SW480 (cell line): ENCODE results near the gene DQX1.

Source experiments
- DNase-seq: peaks from one replicate; pipeline ENCODE4 v3.0.0-alpha.2; 2016; ENCODE audit warnings: low spot score

Gene DQX1

DNA sequence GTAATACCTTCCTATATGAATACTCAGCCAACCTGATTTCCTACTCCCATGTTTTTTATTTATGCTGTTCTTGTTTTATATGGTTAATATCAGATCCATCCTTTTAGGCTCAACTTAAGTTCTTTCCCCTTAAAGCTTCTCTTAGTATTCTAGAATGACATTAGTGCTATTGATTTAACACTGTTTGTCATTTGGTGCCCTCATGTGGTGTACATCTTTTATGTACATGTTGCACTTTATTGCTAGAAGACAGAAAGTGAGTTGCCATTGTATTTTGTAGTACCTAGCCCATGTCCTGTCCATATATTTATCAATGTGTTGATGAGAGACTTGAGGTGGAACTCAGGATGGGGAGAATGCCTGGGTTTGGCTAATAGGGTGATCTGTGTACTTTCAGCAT lies 6.2 kb upstream of the DQX1 start:
- peak; percentile 62 for DNase-seq

DNA sequence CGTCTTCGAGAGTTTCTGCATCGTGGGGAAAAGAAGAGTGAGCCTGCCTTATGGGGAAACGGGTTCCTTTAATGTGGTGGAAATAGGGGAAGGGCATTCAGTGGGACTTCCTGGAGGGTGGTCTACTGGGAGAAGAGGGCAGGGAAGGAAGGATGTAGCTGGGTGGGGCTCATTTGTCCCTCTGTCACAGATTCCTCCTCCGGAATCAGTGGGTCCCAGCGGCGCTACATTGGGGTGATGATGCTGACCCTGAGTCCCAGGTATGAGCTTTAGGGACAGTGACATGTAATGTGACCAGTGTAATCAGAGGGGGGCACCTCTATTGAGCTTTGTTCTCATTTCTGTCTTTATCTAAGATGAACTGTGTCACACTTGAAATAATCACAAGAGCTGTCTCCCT lies 5.6 kb upstream of the DQX1 start:
- no peak for DNase-seq

DNA sequence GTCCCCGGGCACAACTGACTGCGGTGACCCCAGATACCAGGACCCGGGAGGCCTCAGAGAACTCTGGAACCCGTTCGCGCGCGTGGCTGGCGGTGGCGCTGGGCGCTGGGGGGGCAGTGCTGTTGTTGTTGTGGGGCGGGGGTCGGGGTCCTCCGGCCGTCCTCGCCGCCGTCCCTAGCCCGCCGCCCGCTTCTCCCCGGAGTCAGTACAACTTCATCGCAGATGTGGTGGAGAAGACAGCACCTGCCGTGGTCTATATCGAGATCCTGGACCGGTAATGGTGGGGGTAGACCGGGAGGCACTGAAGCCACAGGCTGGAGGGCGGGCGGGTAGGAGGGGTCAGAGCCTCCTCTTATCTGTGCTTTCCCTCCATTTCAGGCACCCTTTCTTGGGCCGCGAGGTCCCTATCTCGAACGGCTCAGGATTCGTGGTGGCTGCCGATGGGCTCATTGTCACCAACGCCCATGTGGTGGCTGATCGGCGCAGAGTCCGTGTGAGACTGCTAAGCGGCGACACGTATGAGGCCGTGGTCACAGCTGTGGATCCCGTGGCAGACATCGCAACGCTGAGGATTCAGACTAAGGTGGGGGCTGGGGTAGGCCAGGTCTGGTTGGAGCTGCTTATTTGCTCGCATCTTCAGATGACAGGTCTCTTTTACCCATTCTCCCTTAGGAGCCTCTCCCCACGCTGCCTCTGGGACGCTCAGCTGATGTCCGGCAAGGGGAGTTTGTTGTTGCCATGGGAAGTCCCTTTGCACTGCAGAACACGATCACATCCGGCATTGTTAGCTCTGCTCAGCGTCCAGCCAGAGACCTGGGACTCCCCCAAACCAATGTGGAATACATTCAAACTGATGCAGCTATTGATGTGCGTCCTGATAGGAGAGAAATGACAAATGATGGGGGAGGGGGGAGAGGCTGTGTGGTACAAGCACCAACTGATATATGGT lies 4.5 kb upstream of the DQX1 start:
- DNase-seq: peak; percentile 34

DNA sequence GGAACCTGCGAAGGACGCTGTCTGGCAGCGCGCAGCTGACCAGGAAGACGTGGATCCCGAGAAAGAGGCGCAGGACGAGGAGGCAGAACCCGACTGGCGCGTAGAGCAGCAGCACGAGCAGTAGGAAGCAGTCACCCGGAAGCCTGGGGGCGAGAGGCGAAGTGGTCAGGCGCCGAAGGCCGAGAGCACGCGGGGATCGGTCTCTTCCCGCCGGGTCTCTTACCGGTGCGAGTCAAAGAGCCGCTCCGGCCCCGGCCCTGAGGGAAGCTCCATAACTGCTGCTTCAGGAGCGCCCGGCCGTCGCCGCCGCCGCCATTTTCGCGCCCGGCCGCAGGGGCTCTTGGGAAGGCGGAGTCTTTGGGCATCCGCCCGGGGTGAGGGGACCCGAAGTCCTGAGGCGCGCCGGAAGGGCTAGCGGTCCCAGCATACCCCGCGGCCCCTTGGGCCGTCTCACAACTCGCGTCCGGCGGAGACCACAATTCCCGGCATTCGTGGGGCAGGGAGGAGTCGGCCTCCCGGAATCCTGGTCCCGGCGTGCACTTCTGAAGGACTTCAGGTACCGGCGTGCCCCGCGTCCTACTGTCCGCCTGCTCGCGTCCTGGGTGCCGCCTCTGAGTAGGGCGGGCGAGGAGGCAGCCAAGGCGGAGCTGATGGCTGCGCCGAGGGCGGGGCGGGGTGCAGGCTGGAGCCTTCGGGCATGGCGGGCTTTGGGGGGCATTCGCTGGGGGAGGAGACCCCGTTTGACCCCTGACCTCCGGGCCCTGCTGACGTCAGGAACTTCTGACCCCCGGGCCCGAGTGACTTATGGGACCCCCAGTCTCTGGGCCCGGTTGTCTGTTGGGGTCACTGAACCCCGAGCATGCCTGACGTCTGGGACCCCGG lies 3.6 kb upstream of the DQX1 start, which contains the start of the genes AUP1 and HTRA2:
Gene AUP1 (minus strand): TSS at position 350 of the 882 bp plus-strand sequence. CDS start 77 bp downstream, at position 273.
Gene HTRA2 (plus strand): TSS at position 577 of the 882 bp plus-strand sequence. CDS start 74 bp downstream, at position 651.
- DNase-seq: peak; percentile 99

DNA sequence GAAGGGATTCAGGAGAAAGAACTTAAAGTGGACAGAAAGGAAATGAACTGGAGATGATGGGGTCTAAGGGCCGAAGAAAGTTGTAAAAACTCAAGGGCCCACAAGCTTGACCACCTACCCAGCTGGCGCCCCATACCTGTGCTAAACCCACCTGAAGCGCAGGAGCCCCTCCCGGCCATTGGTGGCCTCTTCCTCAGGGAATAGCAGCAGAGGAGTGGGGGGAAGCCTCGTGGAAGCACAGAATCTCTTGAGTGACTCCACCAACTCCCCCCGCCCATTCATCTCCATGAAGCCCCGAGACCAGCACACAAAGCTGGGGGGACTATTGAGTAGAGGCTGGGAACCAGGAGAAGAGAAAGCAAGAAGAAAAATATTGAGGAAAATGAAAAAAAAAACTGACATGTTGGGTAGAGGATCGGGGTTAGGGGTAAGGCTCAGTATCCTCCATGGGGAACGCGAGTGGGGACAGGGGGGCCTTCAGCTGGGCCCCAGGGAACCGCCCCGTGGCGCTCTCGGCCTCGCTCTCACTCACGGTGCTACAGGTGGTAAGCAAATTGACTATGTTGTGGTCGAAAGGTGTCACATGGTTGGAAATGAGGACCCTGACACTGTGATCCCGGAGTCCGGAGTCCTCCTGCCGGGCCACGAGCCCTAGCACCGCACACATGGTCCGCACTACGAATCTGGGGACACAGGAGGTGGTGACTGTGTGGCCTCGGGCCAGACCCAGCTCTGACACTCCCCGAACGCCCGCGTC lies 2.7 kb upstream of the DQX1 start:
- no peak for DNase-seq

DNA sequence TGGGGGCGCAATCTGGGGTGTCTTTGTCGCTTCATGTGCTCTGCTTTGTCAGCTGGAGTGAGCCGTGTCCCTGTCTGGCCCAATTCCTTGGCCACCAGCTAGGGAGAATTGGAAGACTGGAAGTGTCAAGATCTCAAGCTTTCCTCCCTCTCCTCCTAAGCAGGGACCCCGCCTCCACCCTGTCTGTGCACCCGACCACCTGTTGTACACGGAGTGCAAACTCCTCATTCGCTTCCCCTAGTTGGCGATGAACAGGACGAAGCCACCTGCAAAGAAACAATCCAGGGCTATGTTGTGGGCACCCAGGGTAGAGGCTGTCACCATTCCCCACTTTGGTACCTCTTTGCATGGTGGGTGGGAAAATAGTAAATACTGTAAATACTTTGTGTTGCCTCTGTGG lies 1.7 kb upstream of the DQX1 start:
- no peak for DNase-seq

DNA sequence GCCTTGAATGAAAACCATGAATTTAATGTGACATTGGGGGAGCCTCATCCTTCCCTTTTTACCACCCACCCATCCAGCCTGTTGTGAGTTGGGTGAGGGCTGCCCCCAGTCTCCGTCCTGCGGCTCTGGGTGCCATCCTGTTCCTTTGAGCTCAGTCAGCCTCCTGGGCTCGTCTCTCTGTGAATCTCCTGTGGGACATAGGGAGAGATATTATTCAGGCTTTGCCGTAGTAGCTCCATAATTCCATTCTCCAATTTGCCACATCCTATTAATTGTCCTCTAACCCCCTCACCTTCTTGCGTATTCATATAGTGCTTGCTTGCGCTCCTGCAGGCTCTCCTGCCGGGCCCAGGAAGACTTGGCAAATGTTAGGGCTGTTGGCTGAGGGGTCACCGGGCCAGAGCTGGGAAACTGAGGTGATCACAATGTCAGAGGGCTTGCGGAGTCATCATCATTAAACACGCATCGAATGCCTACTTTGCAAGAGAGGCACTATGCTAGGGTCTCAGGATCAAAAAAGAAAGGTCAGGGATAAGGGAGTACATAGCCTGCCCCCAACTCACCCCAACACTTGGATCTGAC lies 709 bp upstream of the DQX1 start:
- DNase-seq: no peak

DNA sequence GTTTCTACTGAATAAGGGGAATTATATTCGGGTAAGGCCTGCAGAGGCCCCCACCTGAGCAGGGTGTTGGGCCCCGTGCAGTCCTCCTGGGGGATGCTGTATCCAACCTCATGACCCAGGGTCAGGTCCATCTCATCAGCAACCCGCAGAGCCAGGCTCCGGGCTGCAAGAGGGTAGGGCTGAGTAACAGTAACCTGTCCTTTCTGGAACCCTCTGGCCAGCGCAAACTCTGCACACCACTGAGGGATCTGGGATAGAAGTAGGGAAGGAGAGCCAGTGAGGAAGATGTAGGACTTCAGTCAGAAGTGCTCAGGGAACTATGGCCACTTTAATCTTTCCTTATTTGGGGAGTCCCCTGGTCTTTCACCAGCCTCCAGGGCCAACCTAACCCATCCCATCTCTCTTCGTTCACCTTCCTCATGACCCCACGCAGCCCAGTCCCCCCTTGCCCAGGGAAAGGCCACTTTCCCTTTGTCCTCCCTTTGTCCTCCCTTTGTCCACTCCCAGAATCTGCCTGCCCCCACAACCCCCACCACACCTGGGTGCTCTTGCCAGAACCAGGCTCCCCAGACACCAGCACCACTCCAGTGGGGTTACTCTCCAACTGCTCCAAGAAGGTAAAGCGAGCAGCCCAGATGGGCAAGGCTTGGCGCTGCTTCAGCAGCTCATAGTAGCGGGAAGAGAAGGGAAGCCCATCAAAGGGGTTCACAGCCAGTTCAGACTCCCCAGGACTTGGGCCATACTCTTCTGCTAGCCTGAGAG lies 895 bp downstream of the DQX1 start:
- no peak for DNase-seq

DNA sequence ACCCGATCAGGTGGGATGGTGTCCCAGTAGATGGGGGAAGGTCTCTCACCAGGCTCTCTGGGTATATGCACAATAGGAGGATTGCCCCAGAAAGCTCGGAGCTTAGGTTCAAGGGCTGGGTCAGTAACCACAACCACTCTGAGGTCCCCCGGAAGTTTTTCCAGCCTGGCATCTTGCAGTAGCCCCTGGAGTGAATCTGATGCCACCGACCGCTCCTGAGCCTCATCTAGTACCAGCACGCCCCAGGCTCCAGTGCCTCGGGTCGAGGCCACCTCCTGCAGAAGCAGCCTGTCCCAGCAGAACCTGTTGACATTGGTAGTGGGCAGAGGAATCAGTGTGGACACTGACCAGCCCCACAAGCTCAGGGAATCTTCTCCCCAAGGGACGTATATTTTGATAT lies 2.0 kb downstream of the DQX1 start:
- DNase-seq: no peak

DNA sequence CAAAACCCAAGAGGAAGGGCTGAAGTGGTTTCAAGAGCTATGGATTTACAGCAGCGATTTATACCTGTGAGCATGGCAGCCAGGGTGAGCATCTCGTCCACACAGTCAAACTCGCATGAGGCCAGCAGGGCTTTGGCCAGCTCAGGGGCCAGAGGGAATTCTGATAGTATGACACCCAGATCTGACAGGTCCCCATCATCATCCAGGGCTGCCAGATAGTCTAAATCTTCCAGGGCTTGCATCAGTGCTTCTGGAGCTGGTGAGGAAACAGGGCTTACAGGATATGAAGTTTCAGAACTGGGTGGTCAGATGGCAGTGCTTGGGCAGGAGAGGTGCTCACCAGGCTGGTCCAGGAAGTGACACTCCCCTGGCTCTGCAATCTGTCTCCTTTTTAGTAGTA lies 3.5 kb downstream of the DQX1 start:
- no peak for DNase-seq

DNA sequence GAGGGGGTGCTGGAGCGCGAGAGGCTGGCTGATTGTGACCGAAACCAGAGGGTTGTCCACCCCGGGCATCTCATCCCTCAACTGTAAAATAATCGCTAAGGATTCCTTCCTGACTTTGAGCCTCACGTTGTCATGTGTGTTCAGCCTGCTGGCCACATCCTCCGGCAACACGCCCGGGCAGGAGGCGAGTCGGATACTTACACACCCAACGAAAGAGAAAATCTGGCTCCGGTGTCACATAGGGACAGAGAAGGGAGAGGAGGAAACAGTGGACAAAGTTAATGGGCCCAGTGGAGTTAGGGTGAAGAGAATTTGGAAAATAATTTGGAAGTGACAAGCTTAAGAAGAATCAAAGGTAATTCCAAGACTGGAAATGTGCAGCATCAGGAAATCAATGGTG lies 9.4 kb downstream of the DQX1 start:
- no peak for DNase-seq

DNA sequence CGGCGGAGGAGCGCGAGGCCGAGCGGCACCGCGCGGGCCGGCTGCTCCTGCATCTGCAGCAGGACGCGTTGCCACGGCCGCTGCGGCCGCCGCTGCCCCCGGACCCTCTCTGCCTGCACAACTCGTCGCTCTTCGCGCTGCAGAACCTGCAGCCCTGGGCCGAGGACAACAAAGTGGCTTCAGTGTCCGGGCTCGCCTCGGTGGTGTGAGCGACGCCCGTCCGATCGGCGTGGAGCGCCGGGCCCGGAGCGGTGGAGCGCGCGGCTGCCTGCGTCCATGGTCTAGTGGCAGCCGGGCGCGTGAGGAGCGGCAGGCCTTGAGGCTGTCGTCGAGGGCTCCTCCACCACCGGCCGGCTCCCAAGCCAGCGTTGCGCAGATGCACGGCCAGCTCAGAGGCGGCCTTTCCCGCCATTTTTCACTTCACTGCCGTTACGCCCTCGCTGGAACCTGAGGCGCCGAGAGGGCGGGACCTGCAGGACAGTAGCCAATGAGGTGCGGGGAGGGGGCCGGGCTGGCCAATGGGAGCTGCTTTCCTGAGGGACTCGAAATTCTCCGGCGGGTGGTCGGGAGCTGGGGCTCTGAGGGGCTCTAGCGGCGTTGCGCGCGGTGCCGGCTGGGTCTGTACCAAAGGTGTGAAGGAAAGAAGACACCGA lies 9.9 kb downstream of the DQX1 start:
- no peak for DNase-seq

DNA sequence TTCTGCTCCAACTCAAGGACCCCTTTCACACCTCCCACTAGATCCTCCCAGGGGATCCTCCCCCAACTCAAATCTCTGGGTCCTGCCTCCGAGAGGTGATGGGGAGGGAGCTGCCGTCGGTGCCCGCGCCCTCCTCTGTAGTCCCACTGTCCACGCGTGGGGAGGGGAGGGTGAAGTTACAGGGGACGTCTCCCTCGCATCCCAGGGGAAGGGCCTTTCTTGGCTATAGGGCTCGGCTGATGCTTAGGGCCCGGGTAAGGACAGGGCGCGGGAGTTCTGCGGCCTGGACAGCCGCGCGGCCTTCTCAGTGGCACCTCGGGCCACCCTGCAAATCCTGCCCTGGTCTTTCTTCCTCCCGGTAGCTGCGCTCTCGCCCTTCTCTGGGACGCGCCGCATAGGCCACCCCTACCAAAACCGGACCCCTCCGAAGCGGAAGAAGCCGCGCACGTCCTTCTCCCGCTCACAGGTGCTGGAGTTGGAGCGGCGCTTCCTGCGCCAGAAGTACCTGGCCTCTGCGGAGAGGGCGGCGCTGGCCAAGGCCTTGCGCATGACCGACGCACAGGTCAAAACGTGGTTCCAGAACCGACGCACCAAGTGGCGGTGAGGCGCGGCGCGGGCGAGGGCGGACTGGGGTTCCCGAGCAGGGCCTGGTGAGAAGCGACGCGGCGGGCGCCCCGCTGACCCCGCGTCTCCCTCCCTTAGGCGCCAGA lies 10.6 kb downstream of the DQX1 start:
- DNase-seq: no peak

DNA sequence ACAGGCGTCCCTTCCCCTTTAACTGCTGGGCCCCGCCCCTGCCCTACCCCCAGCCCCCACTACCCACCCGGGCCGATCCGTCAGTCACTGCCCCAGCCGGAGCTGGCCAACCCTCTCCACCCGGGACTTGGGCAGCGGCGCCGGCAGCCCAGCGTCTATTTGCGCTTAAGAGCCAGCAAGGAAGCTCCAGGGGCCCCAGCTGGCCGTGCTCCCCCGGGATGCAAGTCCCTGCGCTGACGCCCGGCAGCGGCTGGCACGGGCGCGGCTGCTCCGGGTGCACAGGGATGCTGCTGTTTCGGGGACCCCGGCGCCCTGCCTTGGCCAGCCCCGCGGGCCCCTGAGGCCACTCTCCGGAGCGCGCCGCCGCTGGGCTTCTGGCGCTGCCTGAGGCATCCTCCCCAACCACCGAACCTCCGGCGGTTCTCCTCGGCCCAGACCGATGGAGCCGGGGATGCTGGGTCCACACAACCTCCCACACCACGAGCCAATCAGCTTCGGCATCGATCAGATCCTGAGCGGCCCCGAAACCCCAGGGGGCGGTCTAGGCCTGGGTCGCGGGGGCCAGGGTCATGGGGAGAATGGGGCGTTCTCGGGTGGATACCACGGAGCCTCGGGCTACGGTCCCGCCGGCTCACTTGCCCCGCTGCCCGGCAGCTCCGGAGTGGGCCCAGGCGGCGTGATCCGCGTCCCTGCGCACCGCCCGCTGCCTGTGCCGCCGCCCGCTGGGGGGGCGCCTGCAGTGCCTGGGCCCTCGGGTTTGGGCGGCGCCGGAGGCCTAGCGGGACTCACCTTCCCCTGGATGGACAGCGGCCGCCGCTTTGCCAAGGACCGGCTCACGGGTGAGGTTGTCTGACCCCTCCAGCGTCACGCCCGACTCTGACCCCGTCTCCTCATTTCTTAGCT lies 11.4 kb downstream of the DQX1 start, which contains the start of gene TLX2:
Gene TLX2 (plus strand): TSS at position 83 of the 903 bp plus-strand sequence. CDS start 357 bp downstream, at position 440.
- DNase-seq: no peak

DNA sequence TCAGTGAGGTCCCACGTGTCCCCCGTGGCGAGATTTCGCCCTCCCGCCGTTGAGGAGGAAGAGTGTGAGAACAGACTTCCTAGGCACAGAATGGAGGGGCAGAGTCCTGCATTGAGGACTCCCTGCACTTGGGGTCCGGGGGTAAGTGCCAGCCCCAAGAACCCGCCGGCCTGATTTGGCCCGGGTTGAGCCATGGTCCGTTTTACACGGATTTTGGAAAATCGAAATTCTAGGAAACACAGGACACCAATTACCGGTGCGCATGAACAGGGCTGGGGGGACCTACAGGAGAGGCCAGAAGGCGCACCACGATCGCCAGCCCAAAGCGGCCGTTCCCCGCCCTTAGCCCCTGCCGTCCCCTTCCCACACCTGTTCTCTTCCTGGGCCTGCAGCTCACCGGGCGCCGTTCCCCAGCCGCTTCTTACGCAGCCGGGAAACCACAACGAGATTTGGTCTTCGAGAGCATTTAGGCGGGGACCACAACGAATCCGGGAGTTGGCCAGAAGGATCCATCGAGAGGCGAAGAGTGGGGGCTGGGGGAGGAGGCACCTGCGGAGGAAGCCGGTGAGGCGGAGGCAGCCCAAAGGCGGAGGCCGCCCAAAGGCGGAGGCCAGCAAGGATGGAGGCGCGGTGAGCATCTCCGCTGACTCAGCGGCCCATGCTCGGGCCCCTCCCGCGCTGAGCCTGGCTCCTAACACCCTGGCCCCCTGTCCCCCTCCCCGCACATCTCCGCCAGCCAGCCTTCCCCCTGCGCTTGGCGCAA lies 12.2 kb downstream of the DQX1 start:
- no peak for DNase-seq

DNA sequence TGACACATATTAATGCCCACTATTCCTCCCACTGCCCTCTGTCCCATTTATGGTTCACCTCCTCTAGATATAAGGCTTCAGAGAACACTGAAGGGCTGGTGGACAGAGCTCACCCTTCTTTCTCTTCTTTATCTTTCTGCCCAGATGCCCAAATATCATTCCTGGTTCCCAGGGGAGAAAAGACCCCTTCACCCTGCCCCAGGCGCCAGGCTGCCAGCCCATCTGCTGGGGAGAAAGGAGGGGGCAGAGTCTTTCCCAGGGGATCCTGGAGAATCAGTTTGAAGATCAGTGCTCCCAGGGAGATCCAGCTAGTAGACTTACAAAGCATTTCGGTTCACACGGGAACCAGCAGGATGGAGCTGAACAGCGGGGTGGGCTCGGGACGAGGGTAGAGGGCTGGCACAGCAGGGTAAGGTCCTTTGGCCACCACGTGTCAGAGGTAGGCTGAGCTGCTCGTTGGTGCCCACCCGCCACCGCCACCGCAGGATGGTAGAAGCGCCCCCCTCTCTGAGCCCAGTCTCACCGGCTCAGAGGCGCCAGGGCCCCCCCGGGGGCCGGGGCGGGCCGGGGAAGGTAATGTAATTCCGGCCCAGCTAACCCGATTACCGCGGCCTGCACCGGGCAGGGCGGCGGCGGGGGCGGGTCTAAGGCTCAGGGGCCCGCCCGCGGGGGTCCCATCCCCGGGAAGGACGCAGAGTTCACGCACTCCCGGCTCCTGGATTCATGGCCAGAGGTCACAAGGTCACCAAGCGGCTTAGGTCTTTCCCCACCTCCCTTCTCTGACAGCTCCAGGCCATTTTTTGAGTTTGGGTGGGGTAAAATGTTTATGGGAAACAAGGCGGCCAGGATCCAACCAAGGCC lies 13.1 kb downstream of the DQX1 start:
- DNase-seq: no peak
